GM23248 (cell line): ENCODE data around the gene GYPA.

Source experiments
- EZH2 ChIP-seq: fragments of 200-600 bp; sonication (generic); IDR thresholded peaks from 2 replicates; pipeline ENCODE4 v1.6.1; 2018; ENCODE audit warnings: antibody characterized with exemption, mild to moderate bottlenecking; ENCODE audit not compliant: insufficient read depth, poor library complexity, severe bottlenecking
- EZH2phosphoT487 ChIP-seq: fragments of 200-600 bp; sonication (generic); IDR thresholded peaks from 2 replicates; pipeline ENCODE4 v1.6.1; 2018; ENCODE audit warnings: antibody characterized with exemption, moderate library complexity, mild to moderate bottlenecking, low read depth; ENCODE audit not compliant: insufficient read depth

- TF ChIP-seq EZH2 (no peak), EZH2phosphoT487 (no peak)
Measured at GRCh38 chr4:144179152-144179739, 38.7 kb upstream of the GYPA start.
